Mesendoderm (in vitro differentiated cells): ENCODE data around the gene SLC35G3.
"Not testable (repeated sequence)": the region's sequence is repeated elsewhere in the genome, so short reads cannot be mapped to it uniquely, and the experiment has no call there.

Experiments used
- DNase-seq: peaks from one replicate; pipeline ENCODE4 v3.0.0; 2013
- H2AK5ac ChIP-seq: 2 replicates; pipeline ENCODE4 v1.6.1; 2013; ENCODE audit warnings: low read length, inconsistent platforms
- H2BK120ac ChIP-seq: 2 replicates; pipeline ENCODE4 v1.6.1; 2013; ENCODE audit warnings: low read depth, mild to moderate bottlenecking, low read length, moderate library complexity, mixed read lengths
- H2BK15ac ChIP-seq: replicated peaks from 2 replicates; pipeline ENCODE4 v1.6.1; 2013; ENCODE audit warnings: low read depth, mild to moderate bottlenecking, moderate library complexity
- H2BK5ac ChIP-seq: 2 replicates; pipeline ENCODE4 v1.6.1; 2013; ENCODE audit warnings: low read length, inconsistent platforms
- H3K18ac ChIP-seq: 2 replicates; pipeline ENCODE4 v1.6.1; 2013; ENCODE audit warnings: mild to moderate bottlenecking, low read length, mixed read lengths
- H3K23ac ChIP-seq: one replicate; pipeline ENCODE4 v1.6.1; 2013; ENCODE audit warnings: low read length
- H3K27ac ChIP-seq: 2 replicates; pipeline ENCODE4 v1.5.1; 2013; ENCODE audit warnings: low read depth, mild to moderate bottlenecking, inconsistent platforms, low read length, moderate library complexity
- H3K27me3 ChIP-seq: 2 replicates; pipeline ENCODE4 v1.6.1; 2013; ENCODE audit warnings: low read length, control low read depth, mild to moderate bottlenecking, inconsistent platforms; ENCODE audit not compliant: insufficient read depth, poor library complexity
- H3K36me3 ChIP-seq: 2 replicates; pipeline ENCODE4 v1.6.1; 2013; ENCODE audit warnings: low read length, inconsistent platforms; ENCODE audit not compliant: control insufficient read depth, insufficient read depth
- H3K4ac ChIP-seq: one replicate; pipeline ENCODE4 v1.6.1; 2013; ENCODE audit warnings: low read depth, mild to moderate bottlenecking, low read length, moderate library complexity
- H3K4me1 ChIP-seq: 2 replicates; pipeline ENCODE4 v1.6.1; 2013; ENCODE audit warnings: low read depth, low read length, inconsistent platforms; ENCODE audit not compliant: control insufficient read depth
- H3K4me2 ChIP-seq: 2 replicates; pipeline ENCODE4 v1.6.1; 2013; ENCODE audit warnings: low read length
- H3K4me3 ChIP-seq: 2 replicates; pipeline ENCODE4 v1.5.1; 2013; ENCODE audit warnings: mild to moderate bottlenecking, low read length
- H3K56ac ChIP-seq: one replicate; pipeline ENCODE4 v1.6.1; 2013; ENCODE audit warnings: low read length
- H3K79me1 ChIP-seq: 2 replicates; pipeline ENCODE4 v1.6.1; 2013; ENCODE audit warnings: low read length, inconsistent platforms
- H3K79me2 ChIP-seq: 2 replicates; pipeline ENCODE4 v1.6.1; 2013; ENCODE audit warnings: mild to moderate bottlenecking, low read length; ENCODE audit not compliant: control insufficient read depth, insufficient read depth
- H3K9ac ChIP-seq: 2 replicates; pipeline ENCODE4 v1.6.1; 2013; ENCODE audit warnings: low read length, inconsistent platforms
- H4K5ac ChIP-seq: one replicate; pipeline ENCODE4 v1.6.1; 2013; ENCODE audit warnings: low read length
- H4K8ac ChIP-seq: one replicate; pipeline ENCODE4 v1.6.1; 2013; ENCODE audit warnings: low read depth, mild to moderate bottlenecking, control low read depth, low read length, moderate library complexity
- WGBS: extraction: QIAGEN DNeasy Blood & Tissue Kit; methylation state at CpG from one replicate; pipeline ENCODE4 v1.1.7; 2013; ENCODE audit warnings: low lambda C conversion rate, missing lambda C conversion rate; ENCODE audit not compliant: insufficient coverage; ENCODE audit errors: extremely low coverage; 5-methylcytosine and 5-hydroxymethylcytosine counted together

Gene SLC35G3

DNA sequence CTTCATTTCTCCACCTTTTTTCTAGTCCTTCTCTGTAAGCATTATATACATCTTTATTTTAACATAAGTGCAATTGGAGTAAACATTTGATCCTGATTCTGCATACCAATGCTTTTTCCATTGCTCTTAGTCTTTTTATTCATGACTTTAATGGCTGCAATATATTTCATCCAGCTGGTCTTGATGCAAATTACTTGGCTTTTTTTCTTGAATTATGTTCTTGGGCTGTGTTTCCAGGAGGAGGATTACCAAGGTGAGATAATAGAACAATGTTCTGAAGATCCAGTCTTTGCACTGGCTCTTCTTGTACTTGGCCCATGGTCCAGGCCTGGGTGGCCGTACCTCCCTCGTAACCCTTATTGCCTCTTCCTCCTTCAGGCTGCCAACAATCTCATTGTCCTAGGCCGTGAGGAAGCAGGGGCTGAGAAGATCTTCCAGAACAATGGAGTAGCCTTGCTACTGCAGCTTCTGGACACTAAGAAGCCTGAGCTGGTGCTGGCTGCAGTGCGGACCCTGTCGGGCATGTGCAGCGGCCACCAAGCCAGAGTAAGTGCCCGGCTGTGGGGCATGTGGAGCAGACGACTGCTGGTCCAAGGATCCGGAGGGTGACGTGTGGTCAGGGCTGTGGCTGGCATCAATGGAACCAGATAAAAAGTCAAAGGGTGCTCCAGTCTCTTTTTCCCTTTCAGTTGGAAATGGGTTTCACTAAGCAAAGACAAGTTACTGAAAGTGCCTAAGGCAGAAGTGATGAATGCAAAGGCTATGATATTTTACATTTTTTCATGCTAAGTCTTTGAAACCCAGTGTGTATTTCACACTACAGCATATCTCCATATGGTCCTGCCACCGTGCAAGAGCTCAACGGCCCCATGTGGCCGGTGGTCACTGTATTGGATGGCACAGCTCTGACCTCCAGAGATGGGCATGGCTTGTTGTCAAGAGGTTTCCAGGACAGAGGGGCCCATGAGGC is 39.7 kb downstream of the SLC35G3 start:
- H3K79me1 ChIP-seq, result no peaks in the 10 kb centered on the region
- H3K79me2 ChIP-seq, result no peaks in the 10 kb centered on the region
- no peak overlapping the region for H3K9ac ChIP-seq
- no peak overlapping the region for H2BK120ac ChIP-seq
- H3K18ac ChIP-seq, result no peak overlapping the region
- no peak overlapping the region for H3K4ac ChIP-seq
- H2AK5ac ChIP-seq, result no peak overlapping the region
- no peak overlapping the region for H2BK15ac ChIP-seq
- DNase-seq, result no peak
- H2BK5ac ChIP-seq, result no peak overlapping the region
- no peak overlapping the region for H3K27ac ChIP-seq
- no peak overlapping the region for H4K5ac ChIP-seq
- H3K23ac ChIP-seq, result no peak overlapping the region
- no peak overlapping the region for H4K8ac ChIP-seq
- no peak overlapping the region for H3K4me2 ChIP-seq
- no peaks in the 10 kb centered on the region for H3K4me1 ChIP-seq
- H3K56ac ChIP-seq, result no peak overlapping the region
- no peak overlapping the region for H3K4me3 ChIP-seq
- H3K36me3 ChIP-seq, result no peaks in the 10 kb centered on the region
- WGBS, result no CpG with 5 or more reads among the region's 13 CpGs
- no peaks in the 10 kb centered on the region for H3K27me3 ChIP-seq

DNA sequence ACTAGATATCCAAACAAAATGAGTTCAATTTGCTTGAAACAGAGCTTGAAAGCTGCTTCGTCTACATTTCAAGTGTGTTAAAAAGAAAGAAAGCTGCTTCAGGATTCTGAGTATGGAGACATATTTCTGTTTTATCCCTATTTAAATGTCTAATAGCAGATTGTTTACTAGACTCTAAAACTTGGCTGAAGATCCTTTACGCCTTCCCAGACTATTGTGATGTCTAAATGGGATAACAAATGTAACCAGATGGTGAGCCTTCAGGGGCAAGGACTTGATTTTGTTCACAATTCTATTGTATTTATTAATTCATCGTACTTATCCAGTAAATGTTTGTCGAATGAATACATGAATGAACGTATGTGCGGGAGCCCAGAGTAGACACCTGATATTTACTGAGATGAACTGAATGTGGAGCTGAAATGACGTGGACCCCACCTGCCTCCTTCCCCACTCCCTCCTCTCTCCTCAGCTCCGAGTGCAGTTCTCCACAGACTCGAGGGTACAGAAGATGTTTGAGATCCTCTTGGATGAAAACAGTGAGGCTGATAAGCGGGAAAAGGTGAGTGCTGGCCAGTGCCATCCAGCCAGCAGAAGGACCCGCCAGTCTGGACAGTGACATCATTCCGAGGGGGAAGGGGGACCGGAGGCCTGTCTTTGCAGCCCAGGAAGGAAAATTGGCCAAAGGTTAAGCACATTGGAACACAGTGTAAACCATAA is 41.6 kb downstream of the SLC35G3 start:
- Histone ChIP-seq H4K5ac (no peak overlapping the region), H3K4me2 (no peak overlapping the region), H3K9ac (no peak overlapping the region), H2BK120ac (no peak overlapping the region), H3K4me1 (no peaks in the 10 kb centered on the region), H2BK15ac (no peak overlapping the region), H3K36me3 (no peaks in the 10 kb centered on the region), H3K18ac (no peak overlapping the region), H4K8ac (no peak overlapping the region), H3K4ac (no peak overlapping the region), H3K79me2 (no peaks in the 10 kb centered on the region), H3K4me3 (no peak overlapping the region), H3K27me3 (no peaks in the 10 kb centered on the region), H3K56ac (no peak overlapping the region), H3K79me1 (no peaks in the 10 kb centered on the region), H3K27ac (no peak overlapping the region), H2BK5ac (no peak overlapping the region), H3K23ac (no peak overlapping the region), H2AK5ac (no peak overlapping the region)
- WGBS, result no CpG with 5 or more reads among the region's 13 CpGs
- no peak for DNase-seq

DNA sequence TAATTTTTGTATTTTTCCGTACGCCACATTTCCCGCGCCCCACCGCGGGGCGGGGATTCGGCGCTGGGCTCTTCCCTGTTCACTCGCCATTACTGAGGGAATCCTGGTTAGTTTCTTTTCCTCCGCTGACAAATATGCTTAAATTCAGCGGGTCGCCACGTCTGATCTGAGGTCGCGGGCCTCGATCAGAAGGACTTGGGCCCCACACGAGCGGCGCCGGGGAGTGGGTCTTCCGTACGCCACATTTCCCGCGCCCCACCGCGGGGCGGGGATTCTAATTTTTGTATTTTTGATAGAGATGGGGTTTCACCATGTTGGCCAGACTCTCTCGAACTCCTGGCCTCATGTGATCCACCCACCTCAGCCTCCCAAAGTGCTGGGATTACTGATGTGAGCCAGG is 43.1 kb downstream of the SLC35G3 start:
- H3K4me1 ChIP-seq, H2BK5ac ChIP-seq, H3K9ac ChIP-seq, H3K4me3 ChIP-seq, H3K79me1 ChIP-seq, H3K79me2 ChIP-seq, H3K4ac ChIP-seq, H3K27me3 ChIP-seq, H3K36me3 ChIP-seq, H3K4me2 ChIP-seq, H2AK5ac ChIP-seq, H3K18ac ChIP-seq, DNase-seq, H3K23ac ChIP-seq, H3K27ac ChIP-seq, H2BK120ac ChIP-seq, H2BK15ac ChIP-seq, H3K56ac ChIP-seq, H4K5ac ChIP-seq, H4K8ac ChIP-seq: not testable (repeated sequence)
- WGBS, result no CpG with 5 or more reads among the region's 29 CpGs

DNA sequence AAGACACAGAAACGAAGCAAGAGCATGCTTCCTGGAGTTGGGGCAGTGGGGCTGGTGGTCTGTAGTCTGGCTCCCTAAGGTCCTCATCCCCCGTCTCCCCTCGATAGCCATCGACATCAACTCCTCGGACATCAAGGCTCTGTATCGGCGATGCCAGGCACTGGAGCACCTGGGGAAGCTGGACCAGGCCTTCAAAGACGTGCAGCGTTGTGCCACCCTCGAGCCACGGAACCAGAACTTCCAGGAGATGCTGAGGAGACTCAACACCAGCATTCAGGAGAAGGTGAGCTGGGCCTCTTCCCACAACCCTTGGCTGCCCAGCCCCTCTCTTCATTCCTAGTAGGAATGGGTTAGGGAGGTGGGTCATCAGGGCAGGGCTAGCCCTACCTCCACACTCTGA is 44.3 kb downstream of the SLC35G3 start:
- WGBS, result no CpG with 5 or more reads among the region's 11 CpGs
- Histone ChIP-seq H3K79me2 (no peaks in the 10 kb centered on the region), H3K79me1 (no peaks in the 10 kb centered on the region), H3K9ac (no peak overlapping the region), H3K23ac (no peak overlapping the region), H2BK15ac (no peak overlapping the region), H2BK120ac (no peak overlapping the region), H3K4me2 (no peak overlapping the region), H4K8ac (no peak overlapping the region), H3K56ac (no peak overlapping the region), H3K4ac (no peak overlapping the region), H3K18ac (no peak overlapping the region), H3K27me3 (no peaks in the 10 kb centered on the region), H2BK5ac (no peak overlapping the region), H3K4me3 (no peak overlapping the region), H2AK5ac (no peak overlapping the region), H3K4me1 (no peaks in the 10 kb centered on the region), H3K36me3 (no peaks in the 10 kb centered on the region), H4K5ac (no peak overlapping the region), H3K27ac (no peak overlapping the region)
- DNase-seq, result no peak

DNA sequence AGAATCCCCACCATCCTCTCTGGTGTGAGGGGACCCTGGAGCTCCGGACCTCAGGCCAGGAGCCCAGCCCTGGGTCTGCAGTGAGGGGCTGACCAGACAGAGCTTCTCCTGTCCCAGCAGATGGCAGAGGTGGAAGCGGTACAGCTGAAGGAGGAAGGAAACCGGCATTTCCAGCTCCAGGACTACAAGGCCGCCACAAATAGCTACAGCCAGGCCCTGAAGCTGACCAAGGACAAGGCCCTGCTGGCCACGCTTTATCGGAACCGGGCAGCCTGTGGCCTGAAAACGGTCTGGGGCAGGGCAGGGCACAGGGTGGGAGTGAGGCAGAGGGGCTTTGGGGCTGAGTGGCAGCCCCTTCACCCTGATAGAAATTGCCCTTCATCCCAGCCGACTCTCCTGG is 46.0 kb downstream of the SLC35G3 start:
- WGBS, result no CpG with 5 or more reads among the region's 9 CpGs
- DNase-seq, result no peak
- Histone ChIP-seq H3K23ac (no peak overlapping the region), H3K27me3 (no peaks in the 10 kb centered on the region), H3K4me2 (no peak overlapping the region), H2BK15ac (no peak overlapping the region), H3K79me2 (no peaks in the 10 kb centered on the region), H2AK5ac (no peak overlapping the region), H3K18ac (no peak overlapping the region), H3K4ac (no peak overlapping the region), H4K8ac (no peak overlapping the region), H2BK120ac (no peak overlapping the region), H4K5ac (no peak overlapping the region), H3K79me1 (no peaks in the 10 kb centered on the region), H3K4me1 (no peaks in the 10 kb centered on the region), H3K36me3 (no peaks in the 10 kb centered on the region), H3K27ac (no peak overlapping the region), H3K4me3 (no peak overlapping the region), H3K9ac (no peak overlapping the region), H2BK5ac (no peak overlapping the region), H3K56ac (no peak overlapping the region)
